Spleen (tissue), 7 donors: ENCODE results near the gene DPEP2NB.

Source experiments
- POLR2A ChIP-seq, 3 donors: fragments of 450-650 bp; IDR thresholded peaks; one replicate each; pipeline ENCODE4 v1.5.1; 2017; ENCODE audit warnings: antibody characterized with exemption in 3 of 3, mild to moderate bottlenecking in 1 of 3
- TF ChIP-seq, protein P1 (sequence below), 11 experiments: fragments of 200-600 bp in 7 of 11; fragments of 450-650 bp in 4 of 11; sonication (generic) in 4 of 11; IDR thresholded peaks in 8 of 11; conservative IDR thresholded peaks in 3 of 11; 1 replicate in 7 of 11; 2 replicates in 4 of 11; pipeline versions ENCODE4 v1.4.0 to v1.8.0; 2016 to 2021; ENCODE audit warnings: antibody characterized with exemption in 11 of 11, inconsistent platforms in 4 of 11, mild to moderate bottlenecking in 1 of 11
- donor health status: DM: no; HTN: no; CAD: no; lungs with moderate emphysema.
- donor health status: DM: no; HTN: no; CAD: no.
- donor health status: DM: no; HTN: no; CAD: no.

GRCh38 chr16:68003031-68003430 lies 12.7 kb downstream of the DPEP2NB start:
- TF ChIP-seq, protein P1, sequence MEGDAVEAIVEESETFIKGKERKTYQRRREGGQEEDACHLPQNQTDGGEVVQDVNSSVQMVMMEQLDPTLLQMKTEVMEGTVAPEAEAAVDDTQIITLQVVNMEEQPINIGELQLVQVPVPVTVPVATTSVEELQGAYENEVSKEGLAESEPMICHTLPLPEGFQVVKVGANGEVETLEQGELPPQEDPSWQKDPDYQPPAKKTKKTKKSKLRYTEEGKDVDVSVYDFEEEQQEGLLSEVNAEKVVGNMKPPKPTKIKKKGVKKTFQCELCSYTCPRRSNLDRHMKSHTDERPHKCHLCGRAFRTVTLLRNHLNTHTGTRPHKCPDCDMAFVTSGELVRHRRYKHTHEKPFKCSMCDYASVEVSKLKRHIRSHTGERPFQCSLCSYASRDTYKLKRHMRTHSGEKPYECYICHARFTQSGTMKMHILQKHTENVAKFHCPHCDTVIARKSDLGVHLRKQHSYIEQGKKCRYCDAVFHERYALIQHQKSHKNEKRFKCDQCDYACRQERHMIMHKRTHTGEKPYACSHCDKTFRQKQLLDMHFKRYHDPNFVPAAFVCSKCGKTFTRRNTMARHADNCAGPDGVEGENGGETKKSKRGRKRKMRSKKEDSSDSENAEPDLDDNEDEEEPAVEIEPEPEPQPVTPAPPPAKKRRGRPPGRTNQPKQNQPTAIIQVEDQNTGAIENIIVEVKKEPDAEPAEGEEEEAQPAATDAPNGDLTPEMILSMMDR (IDR thresholded peaks at IDR 0.05 in 8 of 11, conservative IDR thresholded peaks at IDR 0.05 in 3 of 11) = no peak
- no peak for TF ChIP-seq POLR2A (IDR thresholded peaks at IDR 0.05)
